ENCODE results near the gene TULP3.

TULP3 gene

DNA sequence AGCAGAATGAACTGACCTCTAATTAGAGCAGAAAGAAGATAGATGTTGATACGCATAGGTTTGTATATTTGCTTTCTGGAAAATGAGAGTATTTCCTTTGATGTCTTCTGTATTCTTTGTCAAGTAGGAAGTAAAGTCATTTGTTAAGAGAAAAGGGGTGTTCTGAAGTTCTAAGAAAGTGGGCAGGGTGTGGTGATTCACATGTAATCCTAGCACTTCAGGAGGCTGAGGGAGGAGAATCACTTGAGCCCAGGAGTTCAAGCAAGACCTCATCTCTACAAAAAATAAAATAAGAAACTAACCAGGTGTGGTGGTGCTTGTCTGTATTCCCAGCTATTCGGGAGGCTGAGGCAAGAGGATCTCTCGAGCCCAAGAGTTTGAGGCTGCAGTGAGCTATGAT is 10.8 kb upstream of the TULP3 start:
- Histone ChIP-seq H3K27me3 (ENCODE audit: insufficient read depth, poor library complexity, severe bottlenecking) (no peaks in the 10 kb centered on the region), H3K4me3 (replicated peaks; ENCODE audit: insufficient read depth, low read length) (no peak overlapping the region), H3K27ac (replicated peaks) (no peak overlapping the region)
- TF ChIP-seq, protein P1, sequence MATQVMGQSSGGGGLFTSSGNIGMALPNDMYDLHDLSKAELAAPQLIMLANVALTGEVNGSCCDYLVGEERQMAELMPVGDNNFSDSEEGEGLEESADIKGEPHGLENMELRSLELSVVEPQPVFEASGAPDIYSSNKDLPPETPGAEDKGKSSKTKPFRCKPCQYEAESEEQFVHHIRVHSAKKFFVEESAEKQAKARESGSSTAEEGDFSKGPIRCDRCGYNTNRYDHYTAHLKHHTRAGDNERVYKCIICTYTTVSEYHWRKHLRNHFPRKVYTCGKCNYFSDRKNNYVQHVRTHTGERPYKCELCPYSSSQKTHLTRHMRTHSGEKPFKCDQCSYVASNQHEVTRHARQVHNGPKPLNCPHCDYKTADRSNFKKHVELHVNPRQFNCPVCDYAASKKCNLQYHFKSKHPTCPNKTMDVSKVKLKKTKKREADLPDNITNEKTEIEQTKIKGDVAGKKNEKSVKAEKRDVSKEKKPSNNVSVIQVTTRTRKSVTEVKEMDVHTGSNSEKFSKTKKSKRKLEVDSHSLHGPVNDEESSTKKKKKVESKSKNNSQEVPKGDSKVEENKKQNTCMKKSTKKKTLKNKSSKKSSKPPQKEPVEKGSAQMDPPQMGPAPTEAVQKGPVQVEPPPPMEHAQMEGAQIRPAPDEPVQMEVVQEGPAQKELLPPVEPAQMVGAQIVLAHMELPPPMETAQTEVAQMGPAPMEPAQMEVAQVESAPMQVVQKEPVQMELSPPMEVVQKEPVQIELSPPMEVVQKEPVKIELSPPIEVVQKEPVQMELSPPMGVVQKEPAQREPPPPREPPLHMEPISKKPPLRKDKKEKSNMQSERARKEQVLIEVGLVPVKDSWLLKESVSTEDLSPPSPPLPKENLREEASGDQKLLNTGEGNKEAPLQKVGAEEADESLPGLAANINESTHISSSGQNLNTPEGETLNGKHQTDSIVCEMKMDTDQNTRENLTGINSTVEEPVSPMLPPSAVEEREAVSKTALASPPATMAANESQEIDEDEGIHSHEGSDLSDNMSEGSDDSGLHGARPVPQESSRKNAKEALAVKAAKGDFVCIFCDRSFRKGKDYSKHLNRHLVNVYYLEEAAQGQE (IDR thresholded peaks at IDR 0.05; ENCODE audit: insufficient replicate concordance, low read depth) = no peak
- TF ChIP-seq, protein P2, sequence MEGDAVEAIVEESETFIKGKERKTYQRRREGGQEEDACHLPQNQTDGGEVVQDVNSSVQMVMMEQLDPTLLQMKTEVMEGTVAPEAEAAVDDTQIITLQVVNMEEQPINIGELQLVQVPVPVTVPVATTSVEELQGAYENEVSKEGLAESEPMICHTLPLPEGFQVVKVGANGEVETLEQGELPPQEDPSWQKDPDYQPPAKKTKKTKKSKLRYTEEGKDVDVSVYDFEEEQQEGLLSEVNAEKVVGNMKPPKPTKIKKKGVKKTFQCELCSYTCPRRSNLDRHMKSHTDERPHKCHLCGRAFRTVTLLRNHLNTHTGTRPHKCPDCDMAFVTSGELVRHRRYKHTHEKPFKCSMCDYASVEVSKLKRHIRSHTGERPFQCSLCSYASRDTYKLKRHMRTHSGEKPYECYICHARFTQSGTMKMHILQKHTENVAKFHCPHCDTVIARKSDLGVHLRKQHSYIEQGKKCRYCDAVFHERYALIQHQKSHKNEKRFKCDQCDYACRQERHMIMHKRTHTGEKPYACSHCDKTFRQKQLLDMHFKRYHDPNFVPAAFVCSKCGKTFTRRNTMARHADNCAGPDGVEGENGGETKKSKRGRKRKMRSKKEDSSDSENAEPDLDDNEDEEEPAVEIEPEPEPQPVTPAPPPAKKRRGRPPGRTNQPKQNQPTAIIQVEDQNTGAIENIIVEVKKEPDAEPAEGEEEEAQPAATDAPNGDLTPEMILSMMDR (IDR thresholded peaks at IDR 0.05; ENCODE audit: insufficient read depth, low read length) = no peak
- TF ChIP-seq SPI1 (IDR thresholded peaks at IDR 0.05; ENCODE audit: borderline replicate concordance, low read depth) = no peak
- TF ChIP-seq POLR2AphosphoS5 (IDR thresholded peaks at IDR 0.05; ENCODE audit: low read depth) = no peak
- no peak for TF ChIP-seq GABPA (IDR thresholded peaks at IDR 0.05; ENCODE audit: low read depth)
- DNase-seq (ENCODE audit: low read depth in 1 of 2, low spot score in 1 of 2) = no peak

DNA sequence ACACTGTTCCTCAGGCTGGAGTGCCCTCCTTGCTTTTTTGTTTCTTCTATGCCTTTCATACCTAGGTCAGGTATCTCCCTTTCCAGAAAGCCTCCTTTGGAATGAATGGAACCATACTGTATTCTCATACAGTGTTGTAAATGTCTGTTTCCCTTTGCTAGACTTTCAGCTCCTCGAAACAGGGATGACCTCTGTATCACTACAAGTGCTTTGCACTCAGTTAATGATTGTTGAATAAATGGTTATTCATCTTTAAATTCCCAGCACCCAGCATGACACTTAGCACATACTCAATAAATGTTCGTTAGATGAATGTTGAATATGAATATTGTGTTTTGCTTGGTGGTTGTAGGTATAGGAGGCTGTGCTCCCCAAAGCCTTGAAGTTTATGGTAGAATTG is 5.9 kb upstream of the TULP3 start:
- TF ChIP-seq POLR2AphosphoS5 (IDR thresholded peaks at IDR 0.05; ENCODE audit: low read depth) (no peak), SPI1 (IDR thresholded peaks at IDR 0.05; ENCODE audit: borderline replicate concordance, low read depth) (no peak), GABPA (IDR thresholded peaks at IDR 0.05; ENCODE audit: low read depth) (no peak)
- TF ChIP-seq, protein P1 (IDR thresholded peaks at IDR 0.05; ENCODE audit: insufficient replicate concordance, low read depth) = no peak
- TF ChIP-seq, protein P2 (IDR thresholded peaks at IDR 0.05; ENCODE audit: insufficient read depth, low read length) = no peak
- no peak overlapping the region for H3K4me3 ChIP-seq (replicated peaks; ENCODE audit: insufficient read depth, low read length)
- DNase-seq (ENCODE audit: low read depth in 1 of 2, low spot score in 1 of 2) = no peak
- H3K27ac ChIP-seq (replicated peaks) = no peak overlapping the region
- no peaks in the 10 kb centered on the region for H3K27me3 ChIP-seq (ENCODE audit: insufficient read depth, poor library complexity, severe bottlenecking)

DNA sequence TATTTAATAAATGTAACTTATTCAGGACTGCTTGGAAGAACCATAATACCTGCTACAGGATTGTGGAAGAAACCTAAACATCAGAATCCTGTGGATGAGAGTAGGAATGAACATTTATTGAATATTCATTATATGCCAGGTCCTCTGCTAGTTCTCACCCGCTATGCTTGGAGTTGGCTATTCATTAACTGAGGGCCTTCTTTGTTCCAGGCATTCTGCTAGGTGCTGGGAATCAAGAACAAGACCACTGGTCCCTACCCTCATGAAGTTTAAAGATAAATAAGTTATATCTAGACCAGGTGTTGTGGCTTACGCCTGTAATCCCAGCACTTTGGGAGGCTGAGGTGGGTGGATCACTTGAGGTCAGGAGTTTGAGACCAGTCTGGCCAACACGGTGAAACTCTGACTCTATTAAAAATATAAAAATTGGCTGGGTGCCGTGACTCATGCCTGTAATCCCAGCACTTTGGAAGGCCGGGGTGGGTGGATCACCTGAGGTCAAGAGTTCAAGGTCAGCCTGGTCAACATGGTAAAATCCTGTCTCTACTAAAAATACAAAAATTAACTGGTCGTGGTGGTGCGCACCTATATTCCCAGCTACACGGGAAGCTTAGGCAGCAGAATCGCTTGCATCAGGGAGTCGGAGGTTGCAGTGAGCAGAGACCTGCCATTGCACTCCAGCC is 3.8 kb upstream of the TULP3 start:
- Histone ChIP-seq H3K4me3 (replicated peaks; ENCODE audit: insufficient read depth, low read length) (no peak overlapping the region), H3K27me3 (ENCODE audit: insufficient read depth, poor library complexity, severe bottlenecking) (peaks cover 3% of the 10 kb centered on the region), H3K27ac (replicated peaks) (no peak overlapping the region)
- TF ChIP-seq GABPA (IDR thresholded peaks at IDR 0.05; ENCODE audit: low read depth) (no peak), SPI1 (IDR thresholded peaks at IDR 0.05; ENCODE audit: borderline replicate concordance, low read depth) (no peak), POLR2AphosphoS5 (IDR thresholded peaks at IDR 0.05; ENCODE audit: low read depth) (no peak)
- TF ChIP-seq, protein P2 (IDR thresholded peaks at IDR 0.05; ENCODE audit: insufficient read depth, low read length) = no peak
- TF ChIP-seq, protein P1 (IDR thresholded peaks at IDR 0.05; ENCODE audit: insufficient replicate concordance, low read depth) = no peak
- DNase-seq (ENCODE audit: low read depth in 1 of 2, low spot score in 1 of 2) = no peak
